IgD-negative memory B cell (primary cell): Measurements from ENCODE around the gene ARL14. TPM values are rescaled to one million over a fixed set of nuclear protein-coding genes. Genes with fewer than 3 reads are reported as not detected.

Experiments used
- polyA plus RNA-seq: library from polyadenylated mRNA; unstranded; fragments of 300-500 nt; fragmentation: Illumina TruSeq; gene quantifications from one replicate; pipeline ENCODE4 v1.2.3, GENCODE V29; 2021

ARL14 gene
- polyA plus RNA-seq, 1 donor from 2014 or later = 1.4 TPM

Other genes starting within 250 kb of the ARL14 start
- 21.6 TPM for gene TRIM59, start 227.4 kb upstream of the ARL14 start, polyA plus RNA-seq
- 9.5 TPM for gene KPNA4, start 111.6 kb upstream of the ARL14 start, polyA plus RNA-seq
- 3.0 TPM for gene PPM1L, start 79.1 kb downstream of the ARL14 start, polyA plus RNA-seq